Measurements from ENCODE around the gene HOXA10. TPM values are rescaled to one million over a fixed set of nuclear protein-coding genes. Genes with fewer than 3 reads are reported as not detected.
A peak's percentile ranks its signal among the peaks of the same experiment; 100 is the strongest.

The HOXA10 gene
- total RNA-seq, 1 donor from 2014 or later = not detected

- peak; percentile 53 for TF ChIP-seq CTCF (IDR thresholded peaks at IDR 0.05; ENCODE audit: borderline replicate concordance)
- intact Hi-C loops (cut with micrococcal nuclease) = no loop called here
- Histone ChIP-seq H3K27me3 (ENCODE audit: low read depth) (peaks cover 100% of the 10 kb centered on the region), H3K4me1 (peaks cover 49% of the 10 kb centered on the region), H3K27ac (replicated peaks) (peak within 1 kb of the TSS; percentile 47), H3K36me3 (no peaks in the 10 kb centered on the region), H3K9me3 (replicated peaks) (no peaks in the 10 kb centered on the region), H3K4me3 (peak within 1 kb of the TSS; percentile 64)
- no peak for DNase-seq
Observed at GRCh38 chr7:27143023-27143949, 30.8 kb downstream of the HOXA10 start, which contains the start of gene HOXA5. TSS of gene HOXA5 (minus strand) at chr7:27143681. CDS start at chr7:27143607, 74 bp downstream.

GRCh38 chr7:27142580-27143022 lies 31.5 kb downstream of the HOXA10 start:
- no peak for TF ChIP-seq CTCF (IDR thresholded peaks at IDR 0.05; ENCODE audit: borderline replicate concordance)
- Histone ChIP-seq H3K9me3 (replicated peaks) (no peaks in the 10 kb centered on the region), H3K27ac (replicated peaks) (peak overlapping the region; percentile 47), H3K27me3 (ENCODE audit: low read depth) (peaks cover 100% of the 10 kb centered on the region), H3K4me3 (peak overlapping the region; percentile 64), H3K4me1 (peaks cover 43% of the 10 kb centered on the region), H3K36me3 (no peaks in the 10 kb centered on the region)
- DNase-seq = no peak
- intact Hi-C loops (cut with micrococcal nuclease) = no loop called here

DNA sequence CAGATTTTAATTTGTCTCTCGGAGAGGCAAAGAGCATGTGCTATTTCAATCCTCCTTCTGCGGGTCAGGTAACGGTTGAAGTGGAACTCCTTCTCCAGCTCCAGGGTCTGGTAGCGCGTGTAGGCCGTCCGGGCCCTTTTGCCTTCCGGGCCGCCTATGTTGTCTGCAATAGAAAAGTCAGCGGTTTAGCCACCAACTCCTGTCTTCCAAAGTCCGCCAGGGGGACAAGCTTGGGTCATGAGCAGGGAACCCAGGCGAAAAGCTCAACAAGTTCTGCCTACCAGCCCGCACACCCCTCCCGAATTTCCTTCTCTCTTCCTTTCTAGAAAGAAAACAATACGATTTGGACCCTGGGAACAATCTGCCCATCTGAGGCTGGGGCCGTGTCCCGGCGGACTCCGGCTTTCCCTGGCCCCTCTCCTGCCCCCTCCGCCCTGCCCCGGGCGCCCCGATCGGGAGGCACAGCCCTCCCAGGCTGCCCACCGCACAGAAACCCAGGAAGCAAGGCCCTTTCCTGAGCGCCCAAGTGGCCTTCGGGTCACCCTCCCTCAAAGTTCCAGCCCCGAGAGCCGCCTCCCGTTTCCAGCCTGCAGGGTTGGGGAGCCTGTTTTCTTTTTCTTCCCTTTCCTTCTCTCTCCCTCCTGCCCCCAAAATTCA lies 32.1 kb downstream of the HOXA10 start:
- H3K27ac ChIP-seq (replicated peaks) = no peak overlapping the region
- H3K36me3 ChIP-seq = no peaks in the 10 kb centered on the region
- DNase-seq = no peak
- intact Hi-C loops (cut with micrococcal nuclease) = no loop called here
- TF ChIP-seq CTCF (IDR thresholded peaks at IDR 0.05; ENCODE audit: borderline replicate concordance) = no peak
- H3K4me3 ChIP-seq = peak overlapping the region; percentile 64
- peaks cover 37% of the 10 kb centered on the region for H3K4me1 ChIP-seq
- H3K27me3 ChIP-seq (ENCODE audit: low read depth) = peaks cover 100% of the 10 kb centered on the region
- H3K9me3 ChIP-seq (replicated peaks) = no peaks in the 10 kb centered on the region

- H3K27me3 ChIP-seq (ENCODE audit: low read depth) = peaks cover 100% of the 10 kb centered on the region
- TF ChIP-seq CTCF (IDR thresholded peaks at IDR 0.05; ENCODE audit: borderline replicate concordance) = no peak
Observed at GRCh38 chr7:27141137-27141922, 32.8 kb downstream of the HOXA10 start.

More at GRCh38 chr7:27141137-27141922, 32.8 kb downstream of the HOXA10 start:
- no peaks in the 10 kb centered on the region for H3K36me3 ChIP-seq
- H3K4me3 ChIP-seq = peak overlapping the region; percentile 64
- no peak for DNase-seq
- H3K27ac ChIP-seq (replicated peaks) = no peak overlapping the region
- no peaks in the 10 kb centered on the region for H3K9me3 ChIP-seq (replicated peaks)
- intact Hi-C loops (cut with micrococcal nuclease) = no loop called here
- peaks cover 37% of the 10 kb centered on the region for H3K4me1 ChIP-seq
